ENCODE results near the gene KCNJ15.
A peak's percentile ranks its signal among the peaks of the same experiment; 100 is the strongest.
"Not testable (repeated sequence)": the region's sequence is repeated elsewhere in the genome, so short reads cannot be mapped to it uniquely, and the experiment has no call there.

KCNJ15 gene

GRCh38 chr21:38256599-38257302, at the start of gene KCNJ15:
Gene KCNJ15 (plus strand): TSS chr21:38256991. CDS start chr21:38299262, 42,271 bp downstream.
- DNase-seq (ENCODE audit: low read depth in 2 of 2), result no peak

- no peak for DNase-seq (ENCODE audit: low read depth in 2 of 2)
These were observed 48.7 kb upstream of the KCNJ15 start for GRCh38 chr21:38208118-38208517.

- no peak for DNase-seq (ENCODE audit: low read depth in 2 of 2)
These were observed 45.5 kb upstream of the KCNJ15 start for GRCh38 chr21:38211321-38211720.

- DNase-seq (ENCODE audit: low read depth in 2 of 2), result no peak
These were observed 44.1 kb upstream of the KCNJ15 start for GRCh38 chr21:38212706-38213105.

GRCh38 chr21:38219049-38219628, 37.7 kb upstream of the KCNJ15 start:
- peak; percentile 60 to 66 for DNase-seq (ENCODE audit: low read depth in 2 of 2)

GRCh38 chr21:38220270-38220737, 36.5 kb upstream of the KCNJ15 start:
- DNase-seq (ENCODE audit: low read depth in 2 of 2), result no peak

GRCh38 chr21:38221594-38221993, 35.2 kb upstream of the KCNJ15 start:
- no peak for DNase-seq (ENCODE audit: low read depth in 2 of 2)

GRCh38 chr21:38223893-38224540, 32.8 kb upstream of the KCNJ15 start:
- no peak for DNase-seq (ENCODE audit: low read depth in 2 of 2)

- no peak for DNase-seq (ENCODE audit: low read depth in 2 of 2)
These were observed 29.4 kb upstream of the KCNJ15 start for GRCh38 chr21:38227401-38227800.

- DNase-seq (ENCODE audit: low read depth in 2 of 2), result no peak
These were observed 28.7 kb upstream of the KCNJ15 start for GRCh38 chr21:38228115-38228514.

- no peak for DNase-seq (ENCODE audit: low read depth in 2 of 2)
These were observed 28.3 kb upstream of the KCNJ15 start for GRCh38 chr21:38228537-38228936.

GRCh38 chr21:38229260-38229877, 27.4 kb upstream of the KCNJ15 start:
- DNase-seq (ENCODE audit: low read depth in 2 of 2), result no peak

GRCh38 chr21:38234395-38235142, 22.2 kb upstream of the KCNJ15 start:
- DNase-seq (ENCODE audit: low read depth in 2 of 2), result no peak

- not testable (repeated sequence) for DNase-seq (ENCODE audit: low read depth in 2 of 2)
These were observed 21.5 kb upstream of the KCNJ15 start for GRCh38 chr21:38235251-38235650.

- no peak for DNase-seq (ENCODE audit: low read depth in 2 of 2)
These were observed 20.6 kb upstream of the KCNJ15 start for GRCh38 chr21:38236232-38236631.

- no peak for DNase-seq (ENCODE audit: low read depth in 2 of 2)
These were observed 17.1 kb upstream of the KCNJ15 start for GRCh38 chr21:38239672-38240071.

- DNase-seq (ENCODE audit: low read depth in 2 of 2), result no peak
These were observed 16.7 kb upstream of the KCNJ15 start for GRCh38 chr21:38240129-38240528.

GRCh38 chr21:38241029-38241740, 15.6 kb upstream of the KCNJ15 start:
- DNase-seq (ENCODE audit: low read depth in 2 of 2), result no peak

GRCh38 chr21:38242061-38242460, 14.7 kb upstream of the KCNJ15 start:
- no peak for DNase-seq (ENCODE audit: low read depth in 2 of 2)

GRCh38 chr21:38243732-38244406, 12.9 kb upstream of the KCNJ15 start:
- DNase-seq (ENCODE audit: low read depth in 2 of 2), result no peak

- no peak for DNase-seq (ENCODE audit: low read depth in 2 of 2)
These were observed 12.4 kb upstream of the KCNJ15 start for GRCh38 chr21:38244407-38244787.
